K562 (cell line): ENCODE results near the gene PRMT5. TPM values are rescaled to one million over a fixed set of nuclear protein-coding genes. Genes with fewer than 3 reads are reported as not detected.

ENCODE experiments used
- ATAC-seq: fragments of 200-7000 bp; cut with Tn5 transposase; 3 replicates; pipeline ENCODE4 v1.9.1; 2020; ENCODE audit warnings: moderate library complexity
- BruUV-seq: library from RNA; stranded (reverse); fragments of 400-500 nt; replicated peaks from 2 replicates; lab custom pipeline; 2021; lab: Mats Ljungman, UMichigan
- CTCF ChIA-PET: fragments of 300-600 bp; formaldehyde crosslinking; extraction: SDS; loops from one replicate; lab custom pipeline; 2021; ENCODE audit warnings: low intra/inter-chr PET ratio; lab: Yijun Ruan, JAX
- POLR2A ChIA-PET: fragments of 300-600, 350-650 bp; sonication (Branson Sonifier 250); formaldehyde crosslinking; extraction: SDS; loops from one replicate; lab custom pipeline; 2021; ENCODE audit warnings: antibody characterized with exemption, inconsistent platforms; lab: Yijun Ruan, JAX
- DNase-seq, 4 experiments: peaks; one replicate each; pipeline versions ENCODE4 v3.0.0 to v3.0.0-alpha.2; 2011 to 2018; ENCODE audit warnings: low spot score in 3 of 4, mixed read lengths in 3 of 4; ENCODE audit errors: extremely low read depth in 1 of 4
- FAIRE-seq: peaks from 2 replicates; lab custom pipeline; 2011; peaks lifted over from hg19 to GRCh38; lab: Jason Lieb, UNC
- H2AFZ ChIP-seq: 2 replicates; pipeline ENCODE4 v1.6.0; 2011; ENCODE audit warnings: low read depth, low read length, control low read depth, inconsistent platforms
- H3K27ac ChIP-seq: fragments of 200-600 bp; 3 replicates; pipeline ENCODE4 v1.8.0; 2011; ENCODE audit warnings: low read depth, mild to moderate bottlenecking, control low read depth, inconsistent platforms, low read length, moderate library complexity, mixed read lengths; ENCODE audit errors: extremely low read depth
- H3K27me3 ChIP-seq, 2 experiments: fragments of 300-600 bp in 1 of 2; 2 replicates in 1 of 2; 3 replicates in 1 of 2; pipeline versions ENCODE4 v1.6.0 to v1.8.0; 2011; ENCODE audit warnings: inconsistent platforms in 2 of 2, low read length in 2 of 2, mild to moderate bottlenecking in 1 of 2, mixed read lengths in 1 of 2, moderate library complexity in 1 of 2; ENCODE audit not compliant: control insufficient read depth in 2 of 2, insufficient read depth in 2 of 2
- H3K36me3 ChIP-seq: fragments of 300-600 bp; 3 replicates; pipeline ENCODE4 v1.8.0; 2011; ENCODE audit warnings: mild to moderate bottlenecking, low read length, inconsistent platforms; ENCODE audit not compliant: control insufficient read depth, insufficient read depth
- H3K4me1 ChIP-seq, 2 experiments: fragments of 200-600 bp in 1 of 2; replicated peaks in 1 of 2; 2 replicates in 1 of 2; 3 replicates in 1 of 2; pipeline versions ENCODE4 v1.5.1 to v1.8.0; 2011; ENCODE audit warnings: inconsistent platforms in 2 of 2, low read length in 2 of 2, mild to moderate bottlenecking in 1 of 2, mixed read lengths in 1 of 2, moderate library complexity in 1 of 2; ENCODE audit not compliant: control insufficient read depth in 2 of 2, insufficient read depth in 2 of 2
- H3K4me2 ChIP-seq: 2 replicates; pipeline ENCODE4 v1.6.1; 2011; ENCODE audit warnings: low read length, control low read depth, inconsistent platforms, mixed read lengths; ENCODE audit not compliant: insufficient read depth
- H3K4me3 ChIP-seq: fragments of 200-600 bp; sonication (generic), shearing (Covaris generic); 2 replicates; pipeline ENCODE4 v1.5.1; 2016; ENCODE audit warnings: control low read depth, inconsistent platforms
- H3K79me2 ChIP-seq: fragments of 200-600 bp; 3 replicates; pipeline ENCODE4 v1.8.0; 2011; ENCODE audit warnings: low read length, inconsistent platforms; ENCODE audit not compliant: control insufficient read depth, insufficient read depth
- H3K9ac ChIP-seq, 2 experiments: 2 replicates each; pipeline versions ENCODE4 v1.6.0 to v1.6.1; 2011; ENCODE audit warnings: low read depth in 2 of 2, low read length in 2 of 2, control low read depth in 1 of 2, inconsistent platforms in 1 of 2, mild to moderate bottlenecking in 1 of 2, mixed read lengths in 1 of 2; ENCODE audit not compliant: insufficient read depth in 1 of 2
- H3K9me1 ChIP-seq: one replicate; pipeline ENCODE4 v1.6.0; 2011; ENCODE audit warnings: inconsistent platforms, mild to moderate bottlenecking, low read length, moderate library complexity; ENCODE audit not compliant: control insufficient read depth, insufficient read depth
- H3K9me3 ChIP-seq: replicated peaks from 2 replicates; pipeline ENCODE4 v1.5.1; 2011; ENCODE audit warnings: low read depth, low read length, inconsistent platforms; ENCODE audit not compliant: control insufficient read depth, insufficient read depth
- H4K20me1 ChIP-seq: replicated peaks from 2 replicates; pipeline ENCODE4 v1.6.1; 2011; ENCODE audit warnings: low read length, inconsistent platforms, mixed read lengths; ENCODE audit not compliant: control insufficient read depth, insufficient read depth
- ATF3 ChIP-seq, 2 experiments: fragments of 450-650 bp in 1 of 2; sonication (generic) in 1 of 2; formaldehyde crosslinking in 1 of 2; IDR thresholded peaks in 1 of 2; conservative IDR thresholded peaks in 1 of 2; 2 replicates each; pipeline versions ENCODE4 v1.6.1 to v1.8.1; 2016 to 2023; ENCODE audit warnings: mild to moderate bottlenecking in 2 of 2, moderate library complexity in 2 of 2, inconsistent platforms in 1 of 2, missing genetic modification reagents in 1 of 2
- CHCHD3 ChIP-seq: fragments of 250-450 bp; sonication (Bioruptor Pico); IDR thresholded peaks from 2 replicates; pipeline ENCODE4 v2.1.2; 2022; ENCODE audit warnings: mild to moderate bottlenecking
- GATAD2A ChIP-seq: fragments of 450-650 bp; IDR thresholded peaks from 2 replicates; pipeline ENCODE4 v1.6.1; 2017
- GATAD2B ChIP-seq: fragments of 450-650 bp; IDR thresholded peaks from 2 replicates; pipeline ENCODE4 v1.6.1; 2017; ENCODE audit warnings: mild to moderate bottlenecking, borderline replicate concordance
- GTF2E2 ChIP-seq: fragments of 200-800 bp; sonication (Bioruptor generic); IDR thresholded peaks from 2 replicates; pipeline ENCODE4 v1.6.1; 2016; ENCODE audit warnings: missing genetic modification characterization, missing compliant biosample characterization
- IRF9 ChIP-seq: fragments of 450-650 bp; IDR thresholded peaks from 2 replicates; pipeline ENCODE4 v1.6.1; 2016; ENCODE audit warnings: missing biosample characterization, missing genetic modification characterization
- PTTG1 ChIP-seq: fragments of 450-650 bp; IDR thresholded peaks from 2 replicates; pipeline ENCODE4 v1.6.1; 2016; ENCODE audit warnings: low read depth, mild to moderate bottlenecking, missing genetic modification characterization, missing compliant biosample characterization
- RBM25 ChIP-seq: fragments of 200-400 bp; formaldehyde crosslinking; IDR thresholded peaks from 2 replicates; pipeline ENCODE4 v1.6.1; 2018; ENCODE audit warnings: low read length, low read depth, moderate library complexity; ENCODE audit not compliant: severe bottlenecking
- SIN3A ChIP-seq, 2 experiments: fragments of 150-350 bp in 1 of 2; IDR thresholded peaks; 2 replicates each; pipeline ENCODE4 v1.6.1; 2011 to 2016; ENCODE audit warnings: borderline replicate concordance in 2 of 2, low read depth in 2 of 2, low read length in 2 of 2, mild to moderate bottlenecking in 2 of 2, moderate library complexity in 2 of 2; ENCODE audit not compliant: control insufficient read depth in 1 of 2
- SMAD3 ChIP-seq: fragments of 450-650 bp; formaldehyde crosslinking; conservative IDR thresholded peaks from 2 replicates; pipeline ENCODE4 v1.4.0; 2020; ENCODE audit warnings: mild to moderate bottlenecking
- SREBF1 ChIP-seq: fragments of 150-350 bp; IDR thresholded peaks from 2 replicates; pipeline ENCODE4 v1.6.1; 2014; ENCODE audit warnings: antibody characterized with exemption, low read depth, low read length, borderline replicate concordance
- TRIM28 ChIP-seq: fragments of 450-650 bp; IDR thresholded peaks from 2 replicates; pipeline ENCODE4 v1.6.1; 2017
- ZNF277 ChIP-seq: fragments of 250-450 bp; sonication (Bioruptor Pico); IDR thresholded peaks from 2 replicates; pipeline ENCODE4 v1.8.0; 2022; ENCODE audit warnings: inconsistent platforms, mild to moderate bottlenecking, moderate library complexity, borderline replicate concordance
- ZNF444 ChIP-seq: fragments of 250-450 bp; sonication (Bioruptor Pico); IDR thresholded peaks from 2 replicates; pipeline ENCODE4 v1.4.0; 2020; ENCODE audit warnings: mild to moderate bottlenecking, moderate library complexity
- ZNF707 ChIP-seq: fragments of 250-450 bp; sonication (Bioruptor Pico); conservative IDR thresholded peaks from 2 replicates; pipeline ENCODE4 v1.8.0; 2022; ENCODE audit warnings: inconsistent platforms, mild to moderate bottlenecking, moderate library complexity
- WGBS: fragments of 100-300 bp; shearing (Covaris generic); methylation state at CpG from one replicate; pipeline ENCODE4 v1.1.6; 2016; ENCODE audit warnings: low coverage, mixed read lengths; ENCODE audit not compliant: insufficient coverage; ENCODE audit errors: missing lambda C conversion rate; 5-methylcytosine and 5-hydroxymethylcytosine counted together
- in situ Hi-C: fragments of 300-500 bp; cut with MboI; formaldehyde crosslinking; loops from 4 replicates; pipeline ENCODE4 v1.15.0; 2018; ENCODE audit warnings: inconsistent platforms, mixed read lengths
- intact Hi-C: fragments of 100-400 bp; cut with micrococcal nuclease; formaldehyde crosslinking; loops from 2 replicates; pipeline ENCODE4 v1.14.2; 2022
- polyA plus RNA-seq, 8 experiments: library from polyadenylated mRNA; depleted of rRNA in 4 of 8; stranded (reverse) in 5 of 8; unstranded in 3 of 8; fragments of >200 nt; fragmentation: Nextera tagmentation in 2 of 8; fragmentation: Illumina TruSeq in 1 of 8; extraction: Ambion mirVana in 2 of 8; extraction: Trizol in 1 of 8; gene quantifications; 2 replicates each; pipeline versions ENCODE4 v1.2.1 to v1.2.3, GENCODE V29; 2011 to 2014; ENCODE audit warnings: inconsistent platforms in 1 of 8, missing spikeins in 1 of 8
- total RNA-seq, 7 experiments: library from RNA; depleted of rRNA in 6 of 7; stranded (reverse); fragments of >200 nt in 6 of 7; fragmentation: Illumina TruSeq in 2 of 7; extraction: Trizol in 2 of 7; gene quantifications; 2 replicates each; pipeline versions ENCODE4 v1.2.1 to v1.2.3, GENCODE V29; 2011 to 2021; ENCODE audit warnings: low replicate concordance in 1 of 7

PRMT5 gene
- total and polyA plus RNA-seq, 9 of the 15 experiments (the other 6 are each of a cell fraction or from before 2014, with no cell fraction given) = 114 to 552 (median 222) TPM

GRCh38 chr14:22971152-22971551 lies 42.0 kb upstream of the PRMT5 start:
- no peaks in the 10 kb centered on the region for H3K9me1 ChIP-seq
- no peak overlapping the region for H3K4me2 ChIP-seq
- H4K20me1 ChIP-seq = no peaks in the 10 kb centered on the region
- H3K36me3 ChIP-seq = no peaks in the 10 kb centered on the region
- no TSS peak for BruUV-seq
- H3K27ac ChIP-seq = no peak overlapping the region
- H2AFZ ChIP-seq = no peak overlapping the region
- intact Hi-C loops = loop anchor here (5.0 kb wide), 1 partner anchor 136 kb away; no protein-coding TSS in a partner anchor
- H3K9ac ChIP-seq = no peak overlapping the region
- ATAC-seq (no peak), FAIRE-seq (no peak)
- WGBS = 58% methylated on average over 1 of the region's 1 CpG
- TF ChIP-seq PTTG1 (tag) = no peak
- TF ChIP-seq ZNF444 = no peak
- no peak for TF ChIP-seq SMAD3 (CRISPR knock-in tag)
- TF ChIP-seq RBM25 = no peak
- TF ChIP-seq ZNF707 (CRISPR knock-in tag) = no peak
- no peak for TF ChIP-seq GTF2E2
- TF ChIP-seq GATAD2B = no peak
- TF ChIP-seq TRIM28 = no peak
- no peak for TF ChIP-seq CHCHD3 (CRISPR knock-in tag)
- TF ChIP-seq ZNF277 (CRISPR knock-in tag) = no peak
- no peak for TF ChIP-seq SREBF1
- no peak for TF ChIP-seq IRF9 (tag)
- TF ChIP-seq ATF3 (IDR thresholded peaks at IDR 0.05) = no peak
- no peak for TF ChIP-seq ATF3 (CRISPR knock-in tag; conservative IDR thresholded peaks at IDR 0.05)
- TF ChIP-seq GATAD2A = no peak
- TF ChIP-seq SIN3A (IDR thresholded peaks at IDR 0.05; ENCODE audit: borderline replicate concordance in 2 of 2, control insufficient read depth in 1 of 2, low read depth in 2 of 2, low read length in 2 of 2) = no peak
- TF ChIP-seq, all 486 proteins: peak for 0
- in situ Hi-C loops = no loop called here
- Histone ChIP-seq H3K79me2 (no peaks in the 10 kb centered on the region), H3K4me3 (no peak overlapping the region), H3K27me3 (no peaks in the 10 kb centered on the region), H3K4me1 (peaks cover 0 to 5% of the 10 kb centered on the region in 2 experiments; a peak in 2 of 5 replicates), H3K9me3 (no peaks in the 10 kb centered on the region)
- CTCF ChIA-PET = no interaction called here
- POLR2A ChIA-PET = interaction anchor here (0.6 kb wide), 1 partner anchor 16 kb away, joined by 4 read pairs; no protein-coding TSS in a partner anchor
- DNase-seq = no peak
